ENCODE results near the gene ELOVL3.
"Not testable (repeated sequence)": the region's sequence is repeated elsewhere in the genome, so short reads cannot be mapped to it uniquely, and the experiment has no call there.

ELOVL3 gene

DNA sequence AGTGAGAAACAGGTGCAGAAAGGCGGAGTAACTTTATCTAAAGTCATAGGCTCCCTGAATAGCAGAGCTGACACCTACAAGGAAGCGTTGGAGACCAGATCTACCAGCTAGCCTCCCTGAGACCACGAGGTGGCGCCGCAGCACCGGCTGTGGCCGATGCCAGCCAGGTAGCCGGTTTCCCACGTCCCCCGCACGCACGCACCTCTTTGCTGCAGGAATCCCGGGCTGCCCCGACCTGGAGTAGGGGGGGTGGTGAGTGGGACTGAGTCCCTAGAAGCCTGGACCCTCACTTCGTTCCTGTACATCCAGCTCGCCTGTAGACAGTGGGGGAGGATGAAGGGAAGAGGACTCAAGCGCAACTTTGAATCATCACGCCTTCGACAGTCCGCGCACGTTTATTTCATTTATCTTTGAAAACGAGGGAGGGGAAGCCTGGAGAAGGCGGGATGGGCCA is 3.7 kb downstream of the ELOVL3 start:
- peak; percentile 47 for DNase-seq

GRCh38 chr10:102230264-102230860 is 4.3 kb downstream of the ELOVL3 start:
- no peak for DNase-seq

- no peak for DNase-seq
These were observed 4.8 kb downstream of the ELOVL3 start for GRCh38 chr10:102230861-102231356.

GRCh38 chr10:102231357-102232318 is 5.5 kb downstream of the ELOVL3 start:
- DNase-seq, result no peak

GRCh38 chr10:102233997-102234396 is 7.9 kb downstream of the ELOVL3 start:
- no peak for DNase-seq

DNA sequence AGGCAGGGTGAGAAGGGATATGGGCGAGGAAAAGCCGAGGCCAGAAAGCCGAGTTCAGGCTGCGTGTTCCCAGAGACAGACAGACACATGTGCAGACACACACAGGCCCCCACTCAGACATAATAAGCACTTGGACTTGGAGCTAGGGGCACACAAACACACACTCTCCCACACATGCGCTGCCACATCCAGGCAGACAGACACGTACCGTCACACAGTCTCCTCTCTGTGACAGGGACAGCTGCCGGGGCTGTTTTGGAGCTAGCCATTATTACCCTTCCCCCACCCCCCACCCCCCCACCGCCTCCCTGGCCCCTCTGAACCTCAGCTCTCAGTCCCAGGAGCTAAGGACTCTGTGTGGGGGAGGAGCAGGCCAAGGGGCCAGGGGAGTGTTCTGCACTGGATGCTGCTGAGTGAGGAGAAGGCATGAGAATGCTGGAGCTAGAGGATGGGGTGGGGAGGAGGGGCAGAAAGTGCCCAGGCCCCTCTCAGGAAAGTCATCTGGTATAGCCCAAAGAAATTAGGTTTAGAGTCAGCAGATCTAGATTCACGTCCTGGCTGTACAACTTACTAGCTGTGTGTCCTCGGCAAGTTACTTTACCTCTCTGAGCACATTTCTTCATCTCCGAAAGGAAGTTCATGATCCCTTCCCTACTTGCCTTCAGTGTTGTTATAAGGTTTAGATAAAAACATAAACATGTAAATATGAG is 8.9 kb downstream of the ELOVL3 start:
- no peak for DNase-seq

DNA sequence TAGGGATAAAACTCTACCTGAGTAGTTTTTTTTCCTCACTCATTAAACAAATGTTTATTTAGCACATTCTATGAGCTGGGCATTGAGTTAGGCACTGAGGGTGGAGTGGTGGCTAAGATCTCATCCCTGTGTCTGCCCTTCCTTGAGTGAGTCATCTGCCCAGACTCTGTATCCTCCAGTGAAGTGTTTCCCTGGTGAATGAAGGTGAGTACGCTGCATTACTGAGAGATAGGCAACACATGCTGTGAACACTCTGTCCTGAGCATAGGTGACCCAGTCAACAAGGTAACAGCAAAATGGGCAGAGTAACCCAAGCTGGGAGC is 9.5 kb downstream of the ELOVL3 start:
- DNase-seq, result peak; percentile 66

DNA sequence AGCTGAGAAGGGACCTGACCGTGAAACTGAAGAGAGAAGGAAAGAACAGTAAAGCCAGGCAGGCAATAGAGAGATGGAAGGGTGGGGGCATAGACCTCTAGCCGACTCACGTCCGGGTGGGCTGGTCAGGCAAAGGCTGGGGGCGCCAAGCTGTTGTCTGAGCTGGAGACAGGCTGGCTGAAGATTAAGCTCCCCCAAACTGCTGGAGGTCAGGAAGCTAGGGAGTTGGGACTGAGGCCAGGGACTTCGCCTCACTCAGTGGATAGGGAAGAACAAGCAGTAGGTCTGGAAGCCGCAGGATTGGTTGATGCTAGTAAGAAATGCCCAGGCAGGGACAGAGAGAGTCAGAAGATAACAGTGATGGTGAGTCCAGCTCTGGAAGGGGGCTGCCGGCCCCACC is 9.9 kb downstream of the ELOVL3 start:
- no peak for DNase-seq

GRCh38 chr10:102237711-102238252 is 11.7 kb downstream of the ELOVL3 start:
- DNase-seq, result no peak

- DNase-seq, result no peak
These were observed 14.4 kb downstream of the ELOVL3 start for GRCh38 chr10:102240467-102241031.

DNA sequence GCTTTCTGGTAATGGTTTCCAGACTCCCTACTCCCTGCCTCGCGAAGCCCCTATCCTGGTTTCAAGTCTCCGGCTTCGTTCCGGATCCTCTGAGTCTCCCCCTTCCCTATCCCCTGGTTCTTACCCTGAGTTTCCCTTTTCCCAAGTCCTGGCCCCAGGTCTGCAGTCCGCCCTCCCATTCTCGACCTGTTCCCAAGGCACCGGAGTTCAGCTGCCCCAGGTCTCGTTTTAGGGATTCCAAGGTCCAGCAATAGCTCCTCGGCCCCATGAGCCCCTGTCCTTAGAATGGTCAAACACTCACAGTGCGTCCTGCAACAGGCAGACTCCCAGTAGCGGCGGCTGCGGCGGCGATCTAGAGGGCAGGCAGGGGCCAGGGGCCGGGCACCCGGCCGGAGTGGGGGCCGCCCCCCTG is 14.9 kb downstream of the ELOVL3 start:
- no peak for DNase-seq

DNA sequence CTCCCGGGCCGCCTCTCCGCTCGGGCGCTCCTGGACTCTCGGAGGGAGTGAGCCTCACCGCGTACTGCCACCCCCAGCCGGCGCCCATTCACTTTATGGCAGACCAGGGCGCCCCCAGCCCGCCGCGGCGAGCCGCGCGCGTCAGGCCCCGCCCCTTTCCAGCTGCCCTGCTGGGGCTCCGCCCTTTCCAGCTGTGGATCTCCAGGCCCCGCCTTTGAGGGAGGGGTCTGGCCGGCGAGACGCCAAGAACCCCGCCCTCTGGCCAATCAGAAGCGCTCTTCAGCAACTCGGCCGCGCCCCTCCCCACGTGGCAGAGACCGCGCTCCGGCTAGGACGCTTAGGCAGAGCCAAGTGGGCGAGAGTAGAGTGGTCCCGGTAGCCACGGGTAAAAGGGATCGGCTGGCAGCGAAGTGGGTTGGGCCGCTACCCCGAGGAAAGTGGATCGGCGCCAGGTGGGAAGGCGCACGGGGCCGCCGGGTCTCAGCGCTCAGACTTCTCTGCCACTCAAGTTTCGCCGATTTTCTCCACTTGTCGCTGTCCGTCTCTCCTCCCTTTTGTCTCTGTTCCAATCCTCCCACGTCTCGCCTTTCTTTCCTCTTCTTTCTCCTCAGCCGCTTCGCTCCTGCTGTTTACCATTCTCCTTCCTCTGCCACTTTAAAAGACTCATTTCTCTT is 15.5 kb downstream of the ELOVL3 start, which contains the start of gene PITX3:
Gene PITX3, minus strand, starts transcription at position 69 of the 674 bp plus-strand sequence. CDS start 9,432 bp downstream, outside the sequence.
- DNase-seq, result peak; percentile 77

DNA sequence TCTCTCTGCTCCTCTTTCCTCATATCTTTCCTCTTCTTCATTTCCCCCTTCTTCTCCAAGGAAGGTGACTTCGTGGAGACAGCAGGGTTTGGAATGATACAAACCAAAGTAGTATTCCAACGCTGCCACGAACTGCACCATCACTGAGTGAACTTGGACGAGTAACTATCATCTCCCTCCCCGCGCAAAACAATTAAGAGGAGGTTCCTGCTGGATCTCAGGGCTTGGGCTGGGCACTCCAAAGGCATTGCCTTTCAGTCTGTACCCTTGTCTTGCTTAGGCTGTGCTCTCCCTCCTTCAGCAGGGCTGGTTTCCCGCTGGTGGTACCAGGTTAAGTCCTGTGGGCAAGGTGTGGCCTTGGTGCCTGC is 16.0 kb downstream of the ELOVL3 start:
- no peak for DNase-seq

DNA sequence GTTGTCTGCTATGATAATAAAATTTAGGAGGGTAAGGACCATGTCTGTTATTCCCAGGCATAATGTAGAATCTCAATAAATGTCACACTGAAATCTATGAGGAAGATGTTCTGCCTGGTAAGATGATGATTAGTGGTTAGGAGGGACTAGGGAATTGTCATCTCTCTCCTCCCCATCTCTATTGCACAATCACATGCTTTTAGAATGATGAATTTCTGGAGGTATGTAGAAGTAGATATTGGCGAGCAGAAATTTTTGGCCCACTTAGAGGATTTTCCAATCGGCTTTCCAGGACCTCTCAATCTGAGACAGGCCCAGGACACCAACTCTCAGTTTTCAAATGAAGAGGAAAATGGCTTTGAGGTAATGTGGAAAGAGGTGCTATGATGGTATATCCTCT is 17.2 kb downstream of the ELOVL3 start:
- peak; percentile 17 for DNase-seq

- DNase-seq, result peak; percentile 100
These were observed 19.2 kb downstream of the ELOVL3 start, which contains the start of gene GBF1 for GRCh38 chr10:102245082-102245931. TSS of gene GBF1 (plus strand) at chr10:102245532. CDS start at chr10:102258939, 13,407 bp downstream.

- DNase-seq, result no peak
These were observed 19.8 kb downstream of the ELOVL3 start for GRCh38 chr10:102245932-102246251.

GRCh38 chr10:102246261-102246660 is 20.2 kb downstream of the ELOVL3 start:
- peak; percentile 28 for DNase-seq

DNA sequence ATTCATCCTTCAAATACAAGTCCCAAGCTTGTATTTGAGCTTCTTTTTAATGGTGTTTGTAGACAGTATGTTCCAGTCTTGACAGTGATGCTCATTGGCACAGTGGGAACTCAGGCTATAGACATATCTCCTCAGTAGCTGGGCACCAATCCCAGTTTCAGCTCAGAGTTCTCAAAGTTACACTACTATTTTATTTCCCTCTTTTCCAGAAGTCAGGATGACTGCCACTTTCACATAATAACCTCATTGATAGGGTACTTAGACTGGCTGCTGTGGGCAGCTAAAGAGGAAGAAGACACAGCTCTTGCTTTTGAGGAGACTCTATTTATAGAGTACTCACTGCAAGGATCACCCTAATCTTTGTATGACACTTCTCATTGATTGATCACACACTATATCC is 21.6 kb downstream of the ELOVL3 start:
- DNase-seq, result no peak

GRCh38 chr10:102252508-102252907 is 26.4 kb downstream of the ELOVL3 start:
- not testable (repeated sequence) for DNase-seq

GRCh38 chr10:102254426-102254825 is 28.3 kb downstream of the ELOVL3 start:
- DNase-seq, result no peak

- DNase-seq, result no peak
These were observed 29.3 kb downstream of the ELOVL3 start for GRCh38 chr10:102255404-102255803.
